Activated T-cell treated with anti-CD3 and anti-CD28 coated beads, Interleukin-2, amount 50 U/mL, for 4 hours (primary cell): ENCODE results near the gene RANBP10. TPM values are rescaled to one million over a fixed set of nuclear protein-coding genes. Genes with fewer than 3 reads are reported as not detected.

ENCODE experiments used
- ATAC-seq, 2 donors: fragments of 200-7000 bp; cut with Tn5 transposase; one replicate each; pipeline ENCODE4 v1.10.0; 2021
- DNase-seq: peaks from one replicate; pipeline ENCODE4 v3.0.0-alpha.2; 2020
- H3K27me3 Mint-ChIP-seq: one replicate; pipeline ENCODE4 v1.8.0; 2021; ENCODE audit warnings: low read depth, mixed read lengths
- H3K36me3 Mint-ChIP-seq: one replicate; pipeline ENCODE4 v1.8.0; 2022; ENCODE audit warnings: mixed read lengths; ENCODE audit not compliant: insufficient read depth
- H3K4me1 Mint-ChIP-seq: one replicate; pipeline ENCODE4 v1.8.0; 2021; ENCODE audit warnings: low read depth, mixed read lengths
- H3K4me3 Mint-ChIP-seq: one replicate; pipeline ENCODE4 v1.8.0; 2021; ENCODE audit warnings: mild to moderate bottlenecking, moderate library complexity, mixed read lengths
- H3K9me3 Mint-ChIP-seq: one replicate; pipeline ENCODE4 v1.8.0; 2021; ENCODE audit warnings: mixed read lengths
- total RNA-seq, 3 donors: library from RNA; stranded (reverse); gene quantifications; one replicate each; pipeline ENCODE4 v1.2.1, GENCODE V29; 2021

Gene RANBP10
- total RNA-seq, 3 donors from 2014 or later, result 17.2 to 17.9 (median 17.8) TPM

- H3K36me3 Mint-ChIP-seq, result peaks cover 22% of the 10 kb centered on the region
- no peaks in the 10 kb centered on the region for H3K9me3 Mint-ChIP-seq
- no peak overlapping the region for H3K4me3 Mint-ChIP-seq
- ATAC-seq (no peak), DNase-seq (no peak)
- no peaks in the 10 kb centered on the region for H3K27me3 Mint-ChIP-seq
- H3K4me1 Mint-ChIP-seq, result no peaks in the 10 kb centered on the region
Measured at GRCh38 chr16:67730326-67730725, 76.0 kb downstream of the RANBP10 start.

GRCh38 chr16:67729636-67730248 lies 76.6 kb downstream of the RANBP10 start:
- peaks cover 22% of the 10 kb centered on the region for H3K36me3 Mint-ChIP-seq
- H3K4me3 Mint-ChIP-seq, result no peak overlapping the region
- no peaks in the 10 kb centered on the region for H3K4me1 Mint-ChIP-seq
- no peaks in the 10 kb centered on the region for H3K27me3 Mint-ChIP-seq
- DNase-seq, result no peak
- no peak for ATAC-seq
- H3K9me3 Mint-ChIP-seq, result no peaks in the 10 kb centered on the region

- no peaks in the 10 kb centered on the region for H3K27me3 Mint-ChIP-seq
- no peak for DNase-seq
- peaks cover 22% of the 10 kb centered on the region for H3K36me3 Mint-ChIP-seq
- H3K4me1 Mint-ChIP-seq, result no peaks in the 10 kb centered on the region
- no peak for ATAC-seq
- no peak overlapping the region for H3K4me3 Mint-ChIP-seq
- no peaks in the 10 kb centered on the region for H3K9me3 Mint-ChIP-seq
Measured at GRCh38 chr16:67727521-67728485, 78.6 kb downstream of the RANBP10 start.

GRCh38 chr16:67726106-67727034 lies 80.0 kb downstream of the RANBP10 start:
- ATAC-seq (no peak), DNase-seq (no peak)
- no peak overlapping the region for H3K4me3 Mint-ChIP-seq
- H3K36me3 Mint-ChIP-seq, result peaks cover 18% of the 10 kb centered on the region
- H3K9me3 Mint-ChIP-seq, result no peaks in the 10 kb centered on the region
- no peaks in the 10 kb centered on the region for H3K27me3 Mint-ChIP-seq
- no peaks in the 10 kb centered on the region for H3K4me1 Mint-ChIP-seq

- Mint-ChIP-seq H3K9me3 (no peaks in the 10 kb centered on the region), H3K36me3 (peaks cover under 1% of the 10 kb centered on the region), H3K4me1 (peaks cover 9% of the 10 kb centered on the region), H3K27me3 (no peaks in the 10 kb centered on the region), H3K4me3 (no peak overlapping the region)
- no peak for ATAC-seq
- no peak for DNase-seq
Measured at GRCh38 chr16:67723911-67724305, 82.5 kb downstream of the RANBP10 start.

GRCh38 chr16:67723151-67723910 lies 83.0 kb downstream of the RANBP10 start:
- H3K4me3 Mint-ChIP-seq, result no peak overlapping the region

GRCh38 chr16:67720236-67720635 lies 86.1 kb downstream of the RANBP10 start:
- Mint-ChIP-seq H3K9me3 (no peaks in the 10 kb centered on the region), H3K4me1 (peaks cover 29% of the 10 kb centered on the region), H3K36me3 (peaks cover 2% of the 10 kb centered on the region), H3K4me3 (peak overlapping the region; percentile 97), H3K27me3 (no peaks in the 10 kb centered on the region)
- DNase-seq (no peak), ATAC-seq (no peak)

More at GRCh38 chr16:67723151-67723910, 83.0 kb downstream of the RANBP10 start:
- ATAC-seq (no peak), DNase-seq (no peak)
- Mint-ChIP-seq H3K36me3 (no peaks in the 10 kb centered on the region), H3K9me3 (no peaks in the 10 kb centered on the region), H3K27me3 (no peaks in the 10 kb centered on the region), H3K4me1 (peaks cover 13% of the 10 kb centered on the region)

- Mint-ChIP-seq H3K4me3 (peak overlapping the region; percentile 97), H3K36me3 (peaks cover 2% of the 10 kb centered on the region), H3K9me3 (no peaks in the 10 kb centered on the region), H3K4me1 (peaks cover 29% of the 10 kb centered on the region), H3K27me3 (no peaks in the 10 kb centered on the region)
- DNase-seq (peak; percentile 8), ATAC-seq (peak; percentile 17 to 29)
Measured at GRCh38 chr16:67719778-67720144, 86.6 kb downstream of the RANBP10 start.

GRCh38 chr16:67719048-67719777 lies 87.1 kb downstream of the RANBP10 start, which contains the start of gene GFOD2:
GFOD2 (minus strand) TSS chr16:67719316; CDS start chr16:67685715, 33,601 bp downstream.
- peaks cover 2% of the 10 kb centered on the region for H3K36me3 Mint-ChIP-seq
- no peaks in the 10 kb centered on the region for H3K27me3 Mint-ChIP-seq
- ATAC-seq (peak; percentile 92 to 93), DNase-seq (peak; percentile 99)
- no peaks in the 10 kb centered on the region for H3K9me3 Mint-ChIP-seq
- H3K4me3 Mint-ChIP-seq, result peak within 1 kb of the TSS; percentile 97
- peaks cover 29% of the 10 kb centered on the region for H3K4me1 Mint-ChIP-seq

GRCh38 chr16:67718668-67719047 lies 87.7 kb downstream of the RANBP10 start:
- ATAC-seq (peak; percentile 32 to 42), DNase-seq (no peak)
- peaks cover 2% of the 10 kb centered on the region for H3K36me3 Mint-ChIP-seq
- no peaks in the 10 kb centered on the region for H3K27me3 Mint-ChIP-seq
- peaks cover 29% of the 10 kb centered on the region for H3K4me1 Mint-ChIP-seq
- no peaks in the 10 kb centered on the region for H3K9me3 Mint-ChIP-seq
- peak overlapping the region; percentile 97 for H3K4me3 Mint-ChIP-seq

GRCh38 chr16:67716097-67716496 lies 90.3 kb downstream of the RANBP10 start:
- no peaks in the 10 kb centered on the region for H3K9me3 Mint-ChIP-seq
- ATAC-seq, result no peak
- peaks cover 6% of the 10 kb centered on the region for H3K36me3 Mint-ChIP-seq
- no peak overlapping the region for H3K4me3 Mint-ChIP-seq
- no peak for DNase-seq
- H3K27me3 Mint-ChIP-seq, result no peaks in the 10 kb centered on the region
- H3K4me1 Mint-ChIP-seq, result peaks cover 38% of the 10 kb centered on the region

- Mint-ChIP-seq H3K9me3 (no peaks in the 10 kb centered on the region), H3K27me3 (no peaks in the 10 kb centered on the region), H3K4me1 (peaks cover 30% of the 10 kb centered on the region), H3K36me3 (peaks cover 7% of the 10 kb centered on the region), H3K4me3 (no peak overlapping the region)
- ATAC-seq (no peak), DNase-seq (no peak)
Measured at GRCh38 chr16:67714522-67714921, 91.8 kb downstream of the RANBP10 start.
